Natural killer cell (primary cell): ENCODE measurements around the gene TRIM38. TPM values are rescaled to one million over a fixed set of nuclear protein-coding genes. Genes with fewer than 3 reads are reported as not detected.
A peak's percentile ranks its signal among the peaks of the same experiment; 100 is the strongest.

Source experiments
- ATAC-seq, 3 donors: fragments of 150-1000 bp in 2 of 3; fragments of 200-7000 bp in 1 of 3; cut with Tn5 transposase; 1 replicate in 1 of 3; 2 replicates in 2 of 3; pipeline ENCODE4 v1.10.0; 2021; ENCODE audit warnings: mild to moderate bottlenecking in 2 of 3, moderate library complexity in 2 of 3
- DNase-seq, 2 donors: peaks; one replicate each; pipeline versions ENCODE4 v3.0.0 to v3.0.0-alpha.2; 2013 to 2021; ENCODE audit warnings: mixed read lengths in 1 of 2
- H3K27ac ChIP-seq: one replicate; pipeline ENCODE4 v1.5.1; 2013; ENCODE audit warnings: mild to moderate bottlenecking, low read length
- H3K27me3 ChIP-seq: one replicate; pipeline ENCODE4 v1.6.1; 2013; ENCODE audit warnings: low read length; ENCODE audit not compliant: control insufficient read depth, insufficient read depth
- H3K36me3 ChIP-seq: one replicate; pipeline ENCODE4 v1.6.1; 2013; ENCODE audit warnings: low read length; ENCODE audit not compliant: control insufficient read depth, insufficient read depth
- H3K4me1 ChIP-seq: one replicate; pipeline ENCODE4 v1.6.1; 2013; ENCODE audit warnings: low read length; ENCODE audit not compliant: control insufficient read depth, insufficient read depth
- H3K4me3 ChIP-seq: one replicate; pipeline ENCODE4 v1.5.1; 2013; ENCODE audit warnings: low read length
- H3K9me3 ChIP-seq: one replicate; pipeline ENCODE4 v1.6.1; 2013; ENCODE audit warnings: low read length; ENCODE audit not compliant: control insufficient read depth, insufficient read depth
- H3K27ac Mint-ChIP-seq, 2 donors: one replicate each; pipeline ENCODE4 v1.8.0; 2022; ENCODE audit warnings: mild to moderate bottlenecking in 2 of 2, mixed read lengths in 2 of 2, moderate library complexity in 1 of 2
- H3K27me3 Mint-ChIP-seq, 2 donors: one replicate each; pipeline ENCODE4 v1.8.0; 2022; ENCODE audit warnings: low read depth in 2 of 2, mixed read lengths in 2 of 2
- H3K36me3 Mint-ChIP-seq: one replicate; pipeline ENCODE4 v1.8.0; 2022; ENCODE audit warnings: mixed read lengths
- H3K4me1 Mint-ChIP-seq, 2 donors: one replicate each; pipeline ENCODE4 v1.8.0; 2022; ENCODE audit warnings: mixed read lengths in 2 of 2
- H3K4me3 Mint-ChIP-seq: one replicate; pipeline ENCODE4 v1.8.0; 2022; ENCODE audit warnings: mild to moderate bottlenecking, moderate library complexity, mixed read lengths
- H3K9me3 Mint-ChIP-seq, 2 donors: one replicate each; pipeline ENCODE4 v1.8.0; 2022; ENCODE audit warnings: mixed read lengths in 2 of 2
- WGBS: methylation state at CpG from one replicate; pipeline ENCODE4 v1.1.7; 2013; ENCODE audit warnings: missing lambda C conversion rate; ENCODE audit not compliant: insufficient coverage; 5-methylcytosine and 5-hydroxymethylcytosine counted together
- intact Hi-C: fragments of 100-400 bp; cut with micrococcal nuclease; formaldehyde crosslinking; loops from one replicate; pipeline ENCODE4 v1.14.2; 2022
- total RNA-seq, 4 donors: library from RNA; stranded (reverse); fragments of 120-200 nt in 1 of 4; gene quantifications; one replicate each; pipeline versions ENCODE4 v1.2.3 to v1.2.4, GENCODE V29; 2013 to 2022
- TF ChIP-seq, protein P1 (sequence below): fragments of 200-600 bp; IDR thresholded peaks from one replicate; pipeline ENCODE4 v1.8.0; 2022; ENCODE audit warnings: antibody characterized with exemption

Gene TRIM38
- total RNA-seq, 3 donors from 2014 or later (not counting 1 experiment from before 2014, with no cell fraction given), result 25.5 to 30.5 (median 27.1) TPM

DNA sequence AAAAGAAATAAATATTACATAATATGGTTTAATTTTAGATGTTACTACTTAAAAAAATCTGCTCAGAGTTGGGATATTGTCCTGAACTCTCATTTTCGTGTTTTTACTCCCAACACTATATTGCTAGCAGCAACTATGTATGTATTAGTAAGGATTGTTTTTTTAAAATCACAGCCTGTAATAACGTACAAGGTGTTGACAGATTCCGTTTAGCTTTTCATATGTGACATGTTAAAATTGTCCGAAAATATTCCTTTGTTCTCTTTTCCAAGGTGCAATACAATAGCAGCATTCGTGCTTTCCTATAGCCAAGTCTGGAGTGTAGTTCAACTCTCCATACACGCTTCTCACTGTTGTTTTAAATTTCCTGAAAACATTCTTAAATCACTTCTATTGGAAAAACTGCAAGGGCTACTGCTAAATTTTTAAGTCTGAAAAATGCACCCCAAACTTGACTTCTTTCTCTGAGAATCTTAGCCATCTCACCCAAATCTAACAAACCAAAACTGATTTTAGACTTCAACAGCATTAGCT, 65.7 kb downstream of the TRIM38 start:
- H3K27ac ChIP-seq, result no peak overlapping the region
- peaks cover 0 to 2% of the 10 kb centered on the region in 2 donors for H3K27me3 Mint-ChIP-seq
- WGBS, result 98% methylated on average over 5 of the region's 6 CpGs

DNA sequence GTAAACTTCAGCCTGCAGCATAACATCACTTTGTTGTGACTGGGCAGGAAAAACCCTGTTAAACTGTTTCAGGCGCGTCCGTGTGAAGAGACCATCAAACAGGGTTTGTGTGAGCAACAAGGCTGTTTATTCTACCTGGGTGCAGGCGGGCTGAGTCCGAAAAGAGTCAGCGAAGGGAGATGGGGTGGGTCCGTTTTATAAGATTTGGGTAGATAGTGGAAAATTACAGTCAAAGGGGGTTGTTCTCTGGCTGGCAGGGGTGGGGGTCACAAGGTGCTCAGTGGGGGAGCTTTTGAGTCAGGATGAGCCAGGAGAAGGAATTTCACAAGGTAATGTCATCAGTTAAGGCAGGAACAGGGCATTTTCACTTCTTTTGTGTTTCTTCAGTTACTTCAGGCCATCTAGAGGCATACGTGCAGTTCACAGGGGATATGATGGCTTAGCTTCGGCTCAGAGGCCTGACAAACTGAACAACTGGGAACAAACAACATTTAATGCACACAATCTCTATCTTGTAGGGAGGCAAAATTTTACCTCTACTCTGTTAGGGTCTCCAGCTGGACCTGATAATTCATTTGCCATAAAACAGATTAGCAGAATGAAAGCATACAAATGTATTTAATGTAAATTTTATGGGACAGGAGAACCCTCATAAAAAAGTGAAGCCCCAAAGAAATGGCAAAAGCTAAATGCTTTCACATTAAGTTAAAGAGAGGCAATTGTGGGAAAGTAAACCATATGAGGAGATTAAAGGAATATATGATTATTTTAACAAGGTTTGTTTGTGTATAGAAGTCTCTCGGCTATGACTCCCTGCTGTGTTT, 66.4 kb downstream of the TRIM38 start:
- Histone ChIP-seq H3K27ac (no peak overlapping the region), H3K27me3 (no peaks in the 10 kb centered on the region), H3K4me3 (no peak overlapping the region), H3K9me3 (no peaks in the 10 kb centered on the region), H3K4me1 (peaks cover 38% of the 10 kb centered on the region), H3K36me3 (no peaks in the 10 kb centered on the region)
- Mint-ChIP-seq H3K9me3 (no peaks in the 10 kb centered on the region), H3K4me1 (peaks cover 51 to 56% of the 10 kb centered on the region in 2 donors), H3K4me3 (peak overlapping the region; percentile 40), H3K27me3 (peaks cover 0 to 2% of the 10 kb centered on the region in 2 donors), H3K27ac (peak overlapping the region; percentile 99 to 100), H3K36me3 (no peaks in the 10 kb centered on the region)
- TF ChIP-seq, protein P1, sequence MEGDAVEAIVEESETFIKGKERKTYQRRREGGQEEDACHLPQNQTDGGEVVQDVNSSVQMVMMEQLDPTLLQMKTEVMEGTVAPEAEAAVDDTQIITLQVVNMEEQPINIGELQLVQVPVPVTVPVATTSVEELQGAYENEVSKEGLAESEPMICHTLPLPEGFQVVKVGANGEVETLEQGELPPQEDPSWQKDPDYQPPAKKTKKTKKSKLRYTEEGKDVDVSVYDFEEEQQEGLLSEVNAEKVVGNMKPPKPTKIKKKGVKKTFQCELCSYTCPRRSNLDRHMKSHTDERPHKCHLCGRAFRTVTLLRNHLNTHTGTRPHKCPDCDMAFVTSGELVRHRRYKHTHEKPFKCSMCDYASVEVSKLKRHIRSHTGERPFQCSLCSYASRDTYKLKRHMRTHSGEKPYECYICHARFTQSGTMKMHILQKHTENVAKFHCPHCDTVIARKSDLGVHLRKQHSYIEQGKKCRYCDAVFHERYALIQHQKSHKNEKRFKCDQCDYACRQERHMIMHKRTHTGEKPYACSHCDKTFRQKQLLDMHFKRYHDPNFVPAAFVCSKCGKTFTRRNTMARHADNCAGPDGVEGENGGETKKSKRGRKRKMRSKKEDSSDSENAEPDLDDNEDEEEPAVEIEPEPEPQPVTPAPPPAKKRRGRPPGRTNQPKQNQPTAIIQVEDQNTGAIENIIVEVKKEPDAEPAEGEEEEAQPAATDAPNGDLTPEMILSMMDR, result no peak
- intact Hi-C loops, result loop anchor here (5.0 to 10.0 kb wide), 6 partner anchors 166 to 1866 kb away; partner anchors contain the start of gene ZNF184
- ATAC-seq, result no peak
- WGBS, result 91% methylated on average over 10 of the region's 10 CpGs
- DNase-seq, result no peak

More for the DNA sequence above, 65.7 kb downstream of the TRIM38 start:
- Histone ChIP-seq H3K4me1 (peaks cover 34% of the 10 kb centered on the region), H3K4me3 (no peak overlapping the region), H3K27me3 (no peaks in the 10 kb centered on the region), H3K9me3 (no peaks in the 10 kb centered on the region), H3K36me3 (no peaks in the 10 kb centered on the region)
- ATAC-seq, result no peak
- Mint-ChIP-seq H3K4me1 (peaks cover 45 to 50% of the 10 kb centered on the region in 2 donors), H3K36me3 (no peaks in the 10 kb centered on the region), H3K9me3 (no peaks in the 10 kb centered on the region), H3K4me3 (peak overlapping the region; percentile 40), H3K27ac (peak overlapping the region; percentile 99 to 100)
- TF ChIP-seq, protein P1, result no peak
- DNase-seq, result no peak
- intact Hi-C loops, result loop anchor here (5.0 to 10.0 kb wide), 6 partner anchors 167 to 1867 kb away; partner anchors contain the start of gene ZNF184

DNA sequence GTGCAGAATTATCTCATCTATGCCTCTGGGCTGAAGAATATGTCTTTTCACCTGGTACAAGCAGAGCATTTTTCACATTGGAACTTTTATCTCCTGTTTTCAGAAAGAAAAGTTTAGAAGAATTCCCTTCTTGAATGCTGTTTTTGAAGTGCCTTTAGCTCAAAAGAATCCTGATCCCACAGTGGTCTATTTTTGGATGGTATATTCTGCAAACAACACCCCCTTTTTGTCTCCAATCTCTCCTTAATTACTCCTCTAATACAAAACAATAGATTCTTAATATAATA, 66.9 kb downstream of the TRIM38 start:
- DNase-seq (no peak), ATAC-seq (no peak)
- Mint-ChIP-seq H3K4me1 (peaks cover 57 to 62% of the 10 kb centered on the region in 2 donors), H3K9me3 (no peaks in the 10 kb centered on the region), H3K27me3 (peaks cover 0 to 2% of the 10 kb centered on the region in 2 donors), H3K4me3 (no peak overlapping the region), H3K27ac (no peak overlapping the region), H3K36me3 (no peaks in the 10 kb centered on the region)
- intact Hi-C loops, result loop anchor here (5.0 to 10.0 kb wide), 6 partner anchors 165 to 1865 kb away; partner anchors contain the start of gene ZNF184
- Histone ChIP-seq H3K9me3 (no peaks in the 10 kb centered on the region), H3K36me3 (no peaks in the 10 kb centered on the region), H3K4me1 (peaks cover 41% of the 10 kb centered on the region), H3K27ac (no peak overlapping the region), H3K4me3 (no peak overlapping the region), H3K27me3 (no peaks in the 10 kb centered on the region)
- TF ChIP-seq, protein P1, result no peak
